Fibroblast of lung (primary cell): Measurements from ENCODE around the gene PRRG3. TPM values are rescaled to one million over a fixed set of nuclear protein-coding genes. Genes with fewer than 3 reads are reported as not detected.

Source experiments
- DNase-seq, 2 donors: peaks; one replicate each; pipeline versions ENCODE4 v3.0.0 to v3.0.0-alpha.2; 2010; ENCODE audit warnings: low read depth in 2 of 2
- H2AFZ ChIP-seq: 2 replicates; pipeline ENCODE4 v1.5.1; 2012; ENCODE audit warnings: low read length, control low read depth, inconsistent platforms
- H3K27ac ChIP-seq: 2 replicates; pipeline ENCODE4 v1.5.1; 2011; ENCODE audit warnings: low read length, control low read depth; ENCODE audit not compliant: insufficient read depth
- H3K27me3 ChIP-seq: 2 replicates; pipeline ENCODE4 v1.5.1; 2011; ENCODE audit warnings: mild to moderate bottlenecking, low read length; ENCODE audit not compliant: control insufficient read depth, insufficient read depth
- H3K36me3 ChIP-seq: 2 replicates; pipeline ENCODE4 v1.5.1; 2011; ENCODE audit warnings: low read length; ENCODE audit not compliant: control insufficient read depth, insufficient read depth
- H3K4me1 ChIP-seq: 2 replicates; pipeline ENCODE4 v1.5.1; 2011; ENCODE audit warnings: low read length; ENCODE audit not compliant: control insufficient read depth, insufficient read depth; ENCODE audit errors: extremely low read depth
- H3K4me2 ChIP-seq: 2 replicates; pipeline ENCODE4 v1.5.1; 2011; ENCODE audit warnings: low read length, control low read depth; ENCODE audit not compliant: insufficient read depth; ENCODE audit errors: extremely low read depth
- H3K4me3 ChIP-seq, 4 experiments: fragments of 200-600 bp in 1 of 4; sonication (generic) in 1 of 4; replicated peaks in 1 of 4; 2 replicates each; pipeline ENCODE4 v1.5.1; 2011 to 2016; ENCODE audit warnings: low read length in 4 of 4, low read depth in 3 of 4, mild to moderate bottlenecking in 3 of 4, control low read depth in 2 of 4, inconsistent platforms in 1 of 4, mixed read lengths in 1 of 4; ENCODE audit not compliant: insufficient read depth in 1 of 4; ENCODE audit errors: control extremely low read depth in 1 of 4
- H3K79me2 ChIP-seq: 2 replicates; pipeline ENCODE4 v1.5.1; 2012; ENCODE audit warnings: mild to moderate bottlenecking, low read length, inconsistent platforms; ENCODE audit not compliant: control insufficient read depth, insufficient read depth
- H3K9ac ChIP-seq: 2 replicates; pipeline ENCODE4 v1.5.1; 2011; ENCODE audit warnings: mild to moderate bottlenecking, low read length, control low read depth; ENCODE audit not compliant: insufficient read depth
- H3K9me3 ChIP-seq: 2 replicates; pipeline ENCODE4 v1.5.1; 2012; ENCODE audit warnings: low read depth, low read length; ENCODE audit not compliant: control insufficient read depth, insufficient read depth
- H4K20me1 ChIP-seq: 2 replicates; pipeline ENCODE4 v1.5.1; 2011; ENCODE audit warnings: low read length; ENCODE audit not compliant: control insufficient read depth, insufficient read depth; ENCODE audit errors: extremely low read depth
- CTCF ChIP-seq, 2 donors: IDR thresholded peaks in 1 of 2; conservative IDR thresholded peaks in 1 of 2; 1 replicate in 1 of 2; 2 replicates in 1 of 2; pipeline ENCODE4 v1.5.1; 2011 to 2012; ENCODE audit warnings: low read length in 2 of 2, control low read depth in 1 of 2, inconsistent platforms in 1 of 2, low read depth in 1 of 2, mild to moderate bottlenecking in 1 of 2
- EZH2 ChIP-seq: IDR thresholded peaks from 2 replicates; pipeline ENCODE4 v1.5.1; 2012; ENCODE audit warnings: low read length, control low read depth, mild to moderate bottlenecking; ENCODE audit errors: missing control alignments
- polyA plus RNA-seq, 2 donors: library from polyadenylated mRNA; depleted of rRNA in 1 of 2; stranded (reverse) in 1 of 2; unstranded in 1 of 2; fragments of >200 nt; gene quantifications; 2 replicates each; pipeline ENCODE4 v1.2.1, GENCODE V29; 2011 to 2012; ENCODE audit warnings: missing spikeins in 1 of 2
- total RNA-seq: library from RNA; depleted of rRNA; stranded (reverse); fragments of >200 nt; gene quantifications from 2 replicates; pipeline ENCODE4 v1.2.1, GENCODE V29; 2014

Gene PRRG3
- total and polyA plus RNA-seq, 2 donors (not counting 1 experiment from before 2014, with no cell fraction given), result 0.66 TPM; not detected in 1

- H3K9ac ChIP-seq, result no peak overlapping the region
- H3K27me3 ChIP-seq, result no peaks in the 10 kb centered on the region
- DNase-seq, result no peak
- H3K79me2 ChIP-seq, result no peaks in the 10 kb centered on the region
- H2AFZ ChIP-seq, result no peak overlapping the region
- H3K27ac ChIP-seq, result no peak overlapping the region
- no peaks in the 10 kb centered on the region for H4K20me1 ChIP-seq
- no peak overlapping the region for H3K4me2 ChIP-seq
- H3K4me3 ChIP-seq, result no peak overlapping the region
- no peaks in the 10 kb centered on the region for H3K36me3 ChIP-seq
- H3K9me3 ChIP-seq, result no peaks in the 10 kb centered on the region
- H3K4me1 ChIP-seq, result no peaks in the 10 kb centered on the region
- TF ChIP-seq EZH2, result no peak
- no peak for TF ChIP-seq CTCF (conservative IDR thresholded peaks at IDR 0.05 in 1 of 2, IDR thresholded peaks at IDR 0.05 in 1 of 2; ENCODE audit: low read depth in 1 of 2, low read length in 2 of 2)
These were observed 3.2 kb downstream of the PRRG3 start for GRCh38 chrX:151698485-151698884.

GRCh38 chrX:151699746-151700145, 4.5 kb downstream of the PRRG3 start:
- TF ChIP-seq EZH2 (no peak), CTCF (conservative IDR thresholded peaks at IDR 0.05 in 1 of 2, IDR thresholded peaks at IDR 0.05 in 1 of 2; ENCODE audit: low read depth in 1 of 2, low read length in 2 of 2) (no peak)
- Histone ChIP-seq H3K9ac (no peak overlapping the region), H3K4me1 (no peaks in the 10 kb centered on the region), H3K4me2 (no peak overlapping the region), H3K27ac (no peak overlapping the region), H3K4me3 (no peak overlapping the region), H3K36me3 (no peaks in the 10 kb centered on the region), H2AFZ (no peak overlapping the region), H3K9me3 (no peaks in the 10 kb centered on the region), H3K27me3 (no peaks in the 10 kb centered on the region), H3K79me2 (no peaks in the 10 kb centered on the region), H4K20me1 (no peaks in the 10 kb centered on the region)
- no peak for DNase-seq

- H2AFZ ChIP-seq, result no peak overlapping the region
- TF ChIP-seq EZH2 (no peak), CTCF (conservative IDR thresholded peaks at IDR 0.05 in 1 of 2, IDR thresholded peaks at IDR 0.05 in 1 of 2; ENCODE audit: low read depth in 1 of 2, low read length in 2 of 2) (no peak)
- no peak overlapping the region for H3K4me2 ChIP-seq
- H3K36me3 ChIP-seq, result no peaks in the 10 kb centered on the region
- no peaks in the 10 kb centered on the region for H3K27me3 ChIP-seq
- H3K9me3 ChIP-seq, result no peaks in the 10 kb centered on the region
- no peaks in the 10 kb centered on the region for H3K4me1 ChIP-seq
- H3K9ac ChIP-seq, result no peak overlapping the region
- no peaks in the 10 kb centered on the region for H4K20me1 ChIP-seq
- H3K27ac ChIP-seq, result no peak overlapping the region
- no peak for DNase-seq
- H3K4me3 ChIP-seq, result no peak overlapping the region
- no peaks in the 10 kb centered on the region for H3K79me2 ChIP-seq
These were observed 5.3 kb downstream of the PRRG3 start for GRCh38 chrX:151700581-151700980.
